Fibroblast of lung (primary cell): ENCODE data around the gene SYT3. TPM values are rescaled to one million over a fixed set of nuclear protein-coding genes. Genes with fewer than 3 reads are reported as not detected.
"Not testable (repeated sequence)": the region's sequence is repeated elsewhere in the genome, so short reads cannot be mapped to it uniquely, and the experiment has no call there.

Experiments
- DNase-seq, 2 donors: peaks; one replicate each; pipeline versions ENCODE4 v3.0.0 to v3.0.0-alpha.2; 2010; ENCODE audit warnings: low read depth in 2 of 2
- H2AFZ ChIP-seq: 2 replicates; pipeline ENCODE4 v1.5.1; 2012; ENCODE audit warnings: low read length, control low read depth, inconsistent platforms
- H3K27ac ChIP-seq: 2 replicates; pipeline ENCODE4 v1.5.1; 2011; ENCODE audit warnings: low read length, control low read depth; ENCODE audit not compliant: insufficient read depth
- H3K27me3 ChIP-seq: 2 replicates; pipeline ENCODE4 v1.5.1; 2011; ENCODE audit warnings: mild to moderate bottlenecking, low read length; ENCODE audit not compliant: control insufficient read depth, insufficient read depth
- H3K36me3 ChIP-seq: 2 replicates; pipeline ENCODE4 v1.5.1; 2011; ENCODE audit warnings: low read length; ENCODE audit not compliant: control insufficient read depth, insufficient read depth
- H3K4me1 ChIP-seq: 2 replicates; pipeline ENCODE4 v1.5.1; 2011; ENCODE audit warnings: low read length; ENCODE audit not compliant: control insufficient read depth, insufficient read depth; ENCODE audit errors: extremely low read depth
- H3K4me2 ChIP-seq: 2 replicates; pipeline ENCODE4 v1.5.1; 2011; ENCODE audit warnings: low read length, control low read depth; ENCODE audit not compliant: insufficient read depth; ENCODE audit errors: extremely low read depth
- H3K4me3 ChIP-seq, 4 experiments: fragments of 200-600 bp in 1 of 4; sonication (generic) in 1 of 4; replicated peaks in 1 of 4; 2 replicates each; pipeline ENCODE4 v1.5.1; 2011 to 2016; ENCODE audit warnings: low read length in 4 of 4, low read depth in 3 of 4, mild to moderate bottlenecking in 3 of 4, control low read depth in 2 of 4, inconsistent platforms in 1 of 4, mixed read lengths in 1 of 4; ENCODE audit not compliant: insufficient read depth in 1 of 4; ENCODE audit errors: control extremely low read depth in 1 of 4
- H3K79me2 ChIP-seq: 2 replicates; pipeline ENCODE4 v1.5.1; 2012; ENCODE audit warnings: mild to moderate bottlenecking, low read length, inconsistent platforms; ENCODE audit not compliant: control insufficient read depth, insufficient read depth
- H3K9ac ChIP-seq: 2 replicates; pipeline ENCODE4 v1.5.1; 2011; ENCODE audit warnings: mild to moderate bottlenecking, low read length, control low read depth; ENCODE audit not compliant: insufficient read depth
- H3K9me3 ChIP-seq: 2 replicates; pipeline ENCODE4 v1.5.1; 2012; ENCODE audit warnings: low read depth, low read length; ENCODE audit not compliant: control insufficient read depth, insufficient read depth
- H4K20me1 ChIP-seq: 2 replicates; pipeline ENCODE4 v1.5.1; 2011; ENCODE audit warnings: low read length; ENCODE audit not compliant: control insufficient read depth, insufficient read depth; ENCODE audit errors: extremely low read depth
- EZH2 ChIP-seq: IDR thresholded peaks from 2 replicates; pipeline ENCODE4 v1.5.1; 2012; ENCODE audit warnings: low read length, control low read depth, mild to moderate bottlenecking; ENCODE audit errors: missing control alignments
- polyA plus RNA-seq, 2 donors: library from polyadenylated mRNA; depleted of rRNA in 1 of 2; stranded (reverse) in 1 of 2; unstranded in 1 of 2; fragments of >200 nt; gene quantifications; 2 replicates each; pipeline ENCODE4 v1.2.1, GENCODE V29; 2011 to 2012; ENCODE audit warnings: missing spikeins in 1 of 2
- total RNA-seq: library from RNA; depleted of rRNA; stranded (reverse); fragments of >200 nt; gene quantifications from 2 replicates; pipeline ENCODE4 v1.2.1, GENCODE V29; 2014
- TF ChIP-seq, protein P1 (sequence below), 2 donors: IDR thresholded peaks in 1 of 2; conservative IDR thresholded peaks in 1 of 2; 1 replicate in 1 of 2; 2 replicates in 1 of 2; pipeline ENCODE4 v1.5.1; 2011 to 2012; ENCODE audit warnings: low read length in 2 of 2, control low read depth in 1 of 2, inconsistent platforms in 1 of 2, low read depth in 1 of 2, mild to moderate bottlenecking in 1 of 2

Gene SYT3
- total and polyA plus RNA-seq, 2 donors (not counting 1 experiment from before 2014, with no cell fraction given) = not detected

DNA sequence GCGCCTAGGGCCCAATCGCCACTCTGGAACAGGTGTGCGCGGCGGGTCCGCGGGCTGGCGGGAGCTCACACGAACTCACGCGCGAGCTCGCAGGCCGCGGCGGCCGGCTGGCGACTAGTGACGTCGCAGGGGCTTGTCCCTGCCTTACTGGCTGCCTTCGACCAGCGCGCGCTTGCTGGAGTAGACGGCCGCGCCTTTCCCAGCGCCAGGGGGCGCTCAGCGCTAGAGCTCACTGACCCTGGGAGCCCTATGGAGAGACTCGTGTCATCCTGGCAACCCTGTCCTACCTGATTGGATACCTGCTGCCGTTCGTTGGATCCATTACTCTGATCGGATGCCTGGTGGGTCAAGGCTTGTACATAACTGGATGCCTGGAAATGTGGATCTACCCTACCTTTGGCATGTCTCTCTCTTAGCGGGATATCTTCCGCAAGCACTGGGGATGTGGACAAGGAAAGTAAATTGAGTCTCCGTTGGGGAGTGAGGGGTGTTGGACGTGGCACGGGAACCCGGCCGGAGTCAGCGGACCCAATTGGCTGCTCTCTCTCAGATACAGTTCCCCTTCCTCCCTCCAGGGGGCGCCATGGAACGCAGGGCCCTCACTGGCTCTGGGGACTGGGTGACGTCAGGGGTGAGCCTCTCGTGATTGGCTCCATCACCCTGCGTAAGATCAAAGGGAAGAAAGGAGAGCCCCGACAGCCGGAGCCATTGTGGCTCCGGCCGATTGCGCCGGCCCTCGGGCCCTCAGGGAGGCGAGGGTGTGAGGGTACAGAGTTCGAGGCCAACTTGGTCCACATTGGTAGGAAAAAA is 35.2 kb downstream of the SYT3 start:
- H3K79me2 ChIP-seq, H3K36me3 ChIP-seq, H3K4me1 ChIP-seq, H3K27me3 ChIP-seq, H2AFZ ChIP-seq, H3K4me3 ChIP-seq, H4K20me1 ChIP-seq, H3K9ac ChIP-seq, H3K27ac ChIP-seq, H3K9me3 ChIP-seq, DNase-seq, H3K4me2 ChIP-seq: not testable (repeated sequence)

DNA sequence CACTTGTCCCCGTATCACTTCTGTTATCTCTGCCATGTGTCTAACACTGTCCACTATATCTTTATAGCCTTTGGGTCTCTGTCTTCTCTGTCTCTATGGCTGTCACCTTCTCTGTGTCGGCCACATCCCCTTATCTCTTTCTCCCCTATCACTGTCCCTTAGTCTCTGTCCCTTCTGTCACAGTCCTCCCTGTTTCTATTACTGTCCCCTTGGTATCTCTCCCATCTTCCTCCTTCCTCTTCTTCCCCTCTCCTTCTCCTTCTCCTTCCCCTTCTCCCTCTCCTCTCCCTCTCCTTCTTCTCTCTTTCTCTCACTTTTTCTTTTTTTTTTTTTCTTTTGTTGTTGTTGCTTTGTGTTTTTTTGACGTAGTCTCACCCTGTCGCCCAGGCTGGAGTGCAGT is 36.7 kb downstream of the SYT3 start:
- Histone ChIP-seq H3K79me2 (no peaks in the 10 kb centered on the region), H3K27me3 (no peaks in the 10 kb centered on the region), H4K20me1 (no peaks in the 10 kb centered on the region), H3K36me3 (no peaks in the 10 kb centered on the region), H3K4me3 (no peak overlapping the region), H2AFZ (no peak overlapping the region), H3K9ac (no peak overlapping the region), H3K4me1 (no peaks in the 10 kb centered on the region), H3K9me3 (no peaks in the 10 kb centered on the region), H3K4me2 (no peak overlapping the region), H3K27ac (no peak overlapping the region)
- DNase-seq = no peak
- TF ChIP-seq, protein P1, sequence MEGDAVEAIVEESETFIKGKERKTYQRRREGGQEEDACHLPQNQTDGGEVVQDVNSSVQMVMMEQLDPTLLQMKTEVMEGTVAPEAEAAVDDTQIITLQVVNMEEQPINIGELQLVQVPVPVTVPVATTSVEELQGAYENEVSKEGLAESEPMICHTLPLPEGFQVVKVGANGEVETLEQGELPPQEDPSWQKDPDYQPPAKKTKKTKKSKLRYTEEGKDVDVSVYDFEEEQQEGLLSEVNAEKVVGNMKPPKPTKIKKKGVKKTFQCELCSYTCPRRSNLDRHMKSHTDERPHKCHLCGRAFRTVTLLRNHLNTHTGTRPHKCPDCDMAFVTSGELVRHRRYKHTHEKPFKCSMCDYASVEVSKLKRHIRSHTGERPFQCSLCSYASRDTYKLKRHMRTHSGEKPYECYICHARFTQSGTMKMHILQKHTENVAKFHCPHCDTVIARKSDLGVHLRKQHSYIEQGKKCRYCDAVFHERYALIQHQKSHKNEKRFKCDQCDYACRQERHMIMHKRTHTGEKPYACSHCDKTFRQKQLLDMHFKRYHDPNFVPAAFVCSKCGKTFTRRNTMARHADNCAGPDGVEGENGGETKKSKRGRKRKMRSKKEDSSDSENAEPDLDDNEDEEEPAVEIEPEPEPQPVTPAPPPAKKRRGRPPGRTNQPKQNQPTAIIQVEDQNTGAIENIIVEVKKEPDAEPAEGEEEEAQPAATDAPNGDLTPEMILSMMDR (conservative IDR thresholded peaks at IDR 0.05 in 1 of 2, IDR thresholded peaks at IDR 0.05 in 1 of 2; ENCODE audit: low read depth in 1 of 2, low read length in 2 of 2) = no peak
- TF ChIP-seq EZH2 = no peak

DNA sequence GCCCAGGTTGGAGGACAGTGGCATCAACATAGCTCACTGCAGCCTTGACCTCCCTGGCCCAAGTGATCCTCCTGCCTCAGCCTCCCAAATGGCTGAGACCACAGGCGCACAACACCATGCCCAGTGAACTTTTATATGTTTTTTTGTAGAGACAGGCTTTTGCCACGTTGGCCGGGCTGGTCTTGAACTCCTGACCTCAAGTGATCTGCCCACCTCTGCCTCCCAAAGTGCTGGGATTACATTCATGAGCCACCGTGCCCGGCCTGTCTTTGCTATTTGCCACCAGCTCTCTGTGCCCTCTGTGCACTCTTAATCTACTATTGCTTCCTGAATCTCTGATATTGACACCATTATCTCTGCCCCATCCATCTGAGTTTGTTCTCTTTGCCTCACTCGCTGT is 37.2 kb downstream of the SYT3 start:
- Histone ChIP-seq H3K4me1 (no peaks in the 10 kb centered on the region), H2AFZ (no peak overlapping the region), H3K4me3 (no peak overlapping the region), H3K79me2 (no peaks in the 10 kb centered on the region), H3K27me3 (no peaks in the 10 kb centered on the region), H3K4me2 (no peak overlapping the region), H3K9me3 (no peaks in the 10 kb centered on the region), H3K36me3 (no peaks in the 10 kb centered on the region), H3K9ac (no peak overlapping the region), H3K27ac (no peak overlapping the region), H4K20me1 (no peaks in the 10 kb centered on the region)
- DNase-seq = no peak
- TF ChIP-seq EZH2 = no peak
- TF ChIP-seq, protein P1 (conservative IDR thresholded peaks at IDR 0.05 in 1 of 2, IDR thresholded peaks at IDR 0.05 in 1 of 2; ENCODE audit: low read depth in 1 of 2, low read length in 2 of 2) = no peak
